Keratinocyte (primary cell): ENCODE results near the gene CPEB3.

Experiments used
- CTCF ChIP-seq, 3 experiments: IDR thresholded peaks in 1 of 3; conservative IDR thresholded peaks in 1 of 3; optimal IDR thresholded peaks in 1 of 3; 2 replicates in 2 of 3; 3 replicates in 1 of 3; pipeline versions ENCODE3 to v1.5.1; 2011; ENCODE audit warnings: low read length in 3 of 3, mild to moderate bottlenecking in 3 of 3, moderate library complexity in 2 of 3, control low read depth in 1 of 3, inconsistent platforms in 1 of 3; ENCODE audit not compliant: insufficient read depth in 2 of 3; ENCODE audit errors: extremely low read depth in 1 of 3
- EZH2 ChIP-seq: IDR thresholded peaks from one replicate; pipeline ENCODE4 v1.6.1; 2012; ENCODE audit warnings: inconsistent platforms, mild to moderate bottlenecking, low read length, moderate library complexity

DNA sequence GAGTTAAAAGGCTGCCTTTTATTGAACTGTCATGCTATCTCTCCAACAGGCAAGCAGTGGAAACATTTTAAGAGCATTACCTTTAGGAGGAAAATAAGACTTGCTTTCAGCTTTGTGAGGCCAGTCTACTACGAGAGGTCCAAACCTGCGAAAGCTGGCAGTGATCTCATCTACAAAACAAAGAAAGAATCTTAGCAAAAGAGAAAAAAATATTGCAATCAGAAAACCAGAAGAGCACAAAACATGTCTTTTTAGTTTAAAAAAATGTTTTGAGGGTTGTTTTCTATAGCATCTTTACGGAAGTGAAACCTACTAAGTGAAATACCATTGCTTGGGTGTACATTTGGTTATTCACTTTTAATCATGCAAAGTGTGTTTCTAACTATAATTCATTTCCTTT lies 147.9 kb downstream of the CPEB3 start:
- TF ChIP-seq CTCF (optimal IDR thresholded peaks at IDR 0.05 in 1 of 3, IDR thresholded peaks at IDR 0.05 in 1 of 3, conservative IDR thresholded peaks at IDR 0.05 in 1 of 3; ENCODE audit: extremely low read depth in 1 of 3, insufficient read depth in 2 of 3, low read length in 3 of 3) (no peak), EZH2 (no peak)
